Activated T-helper 2 cell treated with anti-CD3 and anti-CD28 coated beads, Interferon-gamma antibody, Interleukin-2, Interleukin-4, amounts not matched to agents 10 μg/mL and 5 μg/mL and 100 μg/mL, durations not matched to agents 14 hours and 24 hours and 36 hours (primary cell): Measurements from ENCODE around the gene ADIPOQ. TPM values are rescaled to one million over a fixed set of nuclear protein-coding genes. Genes with fewer than 3 reads are reported as not detected.
"Not testable (repeated sequence)": the region's sequence is repeated elsewhere in the genome, so short reads cannot be mapped to it uniquely, and the experiment has no call there.

Source experiments
- DNase-seq: peaks from one replicate; pipeline ENCODE4 v3.0.0; 2021; ENCODE audit warnings: low spot score
- H3K27ac Mint-ChIP-seq: one replicate; pipeline ENCODE4 v1.8.0; 2021; ENCODE audit warnings: mixed read lengths
- H3K27me3 Mint-ChIP-seq: one replicate; pipeline ENCODE4 v1.8.0; 2021; ENCODE audit warnings: low read depth, mixed read lengths
- H3K36me3 Mint-ChIP-seq: one replicate; pipeline ENCODE4 v1.8.0; 2021; ENCODE audit warnings: low read depth, mixed read lengths
- H3K4me1 Mint-ChIP-seq: one replicate; pipeline ENCODE4 v1.8.0; 2021; ENCODE audit warnings: low read depth, mixed read lengths
- H3K4me3 Mint-ChIP-seq: one replicate; pipeline ENCODE4 v1.8.0; 2021; ENCODE audit warnings: low read depth, mild to moderate bottlenecking, moderate library complexity, mixed read lengths
- H3K9me3 Mint-ChIP-seq: one replicate; pipeline ENCODE4 v1.8.0; 2021; ENCODE audit warnings: mixed read lengths
- intact Hi-C: fragments of 100-400 bp; cut with micrococcal nuclease; formaldehyde crosslinking; loops from one replicate; pipeline ENCODE4 v1.15.1; 2023
- total RNA-seq: library from RNA; stranded (reverse); gene quantifications from 2 replicates; pipeline ENCODE4 v1.2.3, GENCODE V29; 2022

Gene ADIPOQ
- total RNA-seq, 1 donor from 2014 or later = not detected

DNA sequence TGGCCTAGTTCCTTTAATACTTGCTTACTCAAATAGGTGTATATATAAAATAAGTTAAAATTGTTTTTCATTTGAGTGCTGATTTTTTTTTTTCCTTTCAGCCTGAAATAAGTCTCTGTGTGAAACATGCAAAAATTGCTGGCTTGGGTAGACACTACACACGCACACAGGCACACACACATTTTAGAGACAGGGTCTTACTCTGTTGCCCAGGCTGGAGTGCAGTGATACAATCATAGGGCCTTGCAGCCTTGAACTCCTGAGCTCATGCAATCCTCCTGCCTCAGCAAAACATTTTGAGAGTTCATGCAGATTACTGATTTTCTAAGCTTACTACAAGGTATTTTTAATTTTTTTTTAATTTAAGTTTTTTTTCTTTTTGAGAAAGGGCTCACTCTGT is 23.6 kb upstream of the ADIPOQ start:
- no peak for DNase-seq
- Mint-ChIP-seq H3K36me3 (no peaks in the 10 kb centered on the region), H3K27ac (no peak overlapping the region), H3K27me3 (no peaks in the 10 kb centered on the region), H3K9me3 (no peaks in the 10 kb centered on the region), H3K4me3 (no peak overlapping the region), H3K4me1 (peaks cover 1% of the 10 kb centered on the region)
- intact Hi-C loops = no loop called here

DNA sequence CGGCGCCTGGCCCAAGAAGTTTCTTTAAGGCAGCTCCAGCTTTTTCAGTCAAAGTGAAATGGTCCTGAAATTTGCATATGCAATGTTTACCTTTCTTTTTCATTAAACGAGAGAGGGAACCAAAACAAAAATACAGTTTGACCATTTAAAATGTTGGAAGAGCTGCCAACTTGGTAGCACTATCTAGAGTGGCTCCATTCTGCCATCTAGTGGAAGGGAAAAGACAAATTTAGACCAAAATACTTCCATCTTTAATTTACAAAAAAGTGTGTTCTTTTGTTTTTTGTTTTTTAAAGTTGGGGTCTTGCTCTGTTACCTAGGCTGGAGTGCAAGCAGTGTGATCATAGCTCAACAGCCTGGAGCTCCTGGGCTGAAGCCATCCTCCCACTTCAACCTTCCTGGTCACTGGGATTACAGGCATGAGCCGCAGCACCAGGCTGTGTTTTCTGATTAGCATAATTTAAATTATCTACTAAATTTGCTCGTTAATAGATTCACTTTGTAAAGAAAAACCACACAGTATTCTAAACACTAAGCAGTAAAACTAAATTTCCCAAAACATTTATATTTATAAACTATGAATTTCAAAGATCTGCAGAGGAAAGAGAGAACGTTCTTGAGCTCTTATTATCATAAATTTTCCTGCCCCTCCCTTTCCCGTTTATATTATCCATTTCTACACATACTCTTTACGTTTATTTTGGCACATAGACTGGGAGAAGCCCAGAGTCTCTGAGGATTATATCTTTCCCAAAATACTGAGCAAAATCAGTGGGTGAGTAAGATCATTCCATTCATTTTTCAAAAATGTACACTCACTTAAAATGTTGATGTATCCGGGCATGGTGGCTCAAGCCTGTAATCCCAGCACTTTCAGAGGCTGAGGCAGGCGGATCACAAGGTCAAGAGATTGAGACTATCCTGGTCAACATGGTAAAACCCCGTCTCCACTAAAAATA is 20.8 kb upstream of the ADIPOQ start:
- no peak for DNase-seq
- H3K4me3 Mint-ChIP-seq = no peak overlapping the region
- intact Hi-C loops = loop anchor here (1.0 to 10.0 kb wide), 4 partner anchors 15 to 837 kb away; partner anchors contain the start of genes EIF4A2 and RFC4
- peaks cover 19% of the 10 kb centered on the region for H3K4me1 Mint-ChIP-seq
- no peak overlapping the region for H3K27ac Mint-ChIP-seq
- H3K27me3 Mint-ChIP-seq = no peaks in the 10 kb centered on the region
- H3K9me3 Mint-ChIP-seq = no peaks in the 10 kb centered on the region
- peaks cover 3% of the 10 kb centered on the region for H3K36me3 Mint-ChIP-seq

DNA sequence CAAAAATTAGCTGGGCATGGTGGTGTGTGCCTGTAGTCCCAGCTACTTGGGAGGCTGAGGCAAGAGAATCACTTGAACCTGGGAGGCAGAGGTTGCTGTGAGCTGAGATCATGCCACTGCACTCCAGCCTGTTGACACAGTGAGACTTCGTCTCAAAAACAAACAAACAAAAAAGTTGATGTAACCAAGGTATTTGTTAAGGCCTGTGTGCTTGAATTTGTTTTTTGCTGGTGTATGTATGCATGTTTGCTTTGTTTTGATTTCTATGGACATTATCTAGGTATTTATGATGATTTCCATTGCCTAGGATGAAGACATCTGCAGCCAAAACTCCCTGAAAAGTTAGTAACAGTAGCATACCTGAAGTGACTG is 20.1 kb upstream of the ADIPOQ start:
- not testable (repeated sequence) for H3K4me3 Mint-ChIP-seq, H3K27me3 Mint-ChIP-seq, H3K27ac Mint-ChIP-seq, H3K36me3 Mint-ChIP-seq, DNase-seq, H3K9me3 Mint-ChIP-seq
- H3K4me1 Mint-ChIP-seq = peaks cover 19% of the 10 kb centered on the region
- intact Hi-C loops = loop anchor here (5.0 to 10.0 kb wide), 2 partner anchors 40 to 838 kb away; partner anchors contain the start of gene EIF4A2

DNA sequence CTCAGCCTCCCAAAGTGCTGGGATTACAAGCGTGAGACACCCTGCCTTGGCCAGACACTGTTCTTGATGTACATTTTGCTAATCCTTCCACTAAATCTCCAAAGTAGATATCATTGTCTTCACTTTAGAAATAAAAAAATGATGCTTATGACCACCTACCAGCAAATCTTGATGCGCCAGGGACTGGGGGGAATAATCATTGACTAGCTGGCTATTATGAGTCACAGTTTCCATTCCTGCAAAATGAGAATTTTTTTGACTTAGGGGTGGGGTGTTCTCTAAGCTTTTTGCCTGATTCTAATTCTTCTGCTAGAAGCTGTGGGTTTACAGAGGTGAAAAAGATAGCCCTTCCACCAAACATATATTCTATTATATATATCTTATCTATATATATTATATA is 19.1 kb upstream of the ADIPOQ start:
- no peak overlapping the region for H3K4me3 Mint-ChIP-seq
- no peak for DNase-seq
- H3K36me3 Mint-ChIP-seq = peaks cover 3% of the 10 kb centered on the region
- H3K27ac Mint-ChIP-seq = no peak overlapping the region
- H3K27me3 Mint-ChIP-seq = peaks cover 4% of the 10 kb centered on the region
- intact Hi-C loops = loop anchor here (5.0 to 10.0 kb wide), 2 partner anchors 41 to 839 kb away; partner anchors contain the start of gene EIF4A2
- H3K9me3 Mint-ChIP-seq = no peaks in the 10 kb centered on the region
- peaks cover 19% of the 10 kb centered on the region for H3K4me1 Mint-ChIP-seq

DNA sequence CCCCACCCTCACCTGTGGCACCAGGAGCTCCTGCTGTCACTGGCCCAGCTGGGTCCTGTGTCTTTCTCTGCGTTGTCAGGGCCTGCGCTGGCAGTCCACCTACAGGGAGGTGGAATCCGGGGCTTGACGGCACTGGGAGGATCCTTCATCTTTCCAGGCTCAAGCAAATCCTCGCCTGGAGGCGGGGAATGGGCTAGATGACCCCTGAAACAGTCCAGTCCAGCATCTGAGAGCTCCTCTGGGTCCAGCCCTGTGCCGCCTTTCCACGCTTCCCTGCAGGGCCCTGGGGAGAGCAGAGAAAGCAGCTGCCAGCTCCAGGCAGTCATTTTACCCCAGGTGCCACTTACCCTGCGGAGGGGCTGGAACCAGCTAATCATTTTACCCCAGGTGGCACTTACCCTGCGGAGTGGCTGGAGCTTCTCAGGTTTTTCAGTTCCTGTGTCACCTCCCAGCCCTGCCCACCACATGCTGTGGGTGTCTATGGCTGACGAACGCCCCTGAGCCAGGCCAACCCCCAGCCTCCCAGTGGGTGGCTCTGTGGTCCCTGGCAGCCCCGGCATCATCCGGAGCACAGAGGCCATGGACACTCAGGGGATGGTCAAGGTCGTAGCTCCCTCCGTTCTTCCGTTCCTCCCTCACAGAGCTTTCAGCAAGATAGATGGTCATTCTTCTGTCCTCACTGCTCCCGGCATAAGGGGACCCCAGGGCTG is 17.9 kb upstream of the ADIPOQ start:
- peak overlapping the region; percentile 4 for H3K4me3 Mint-ChIP-seq
- no peak for DNase-seq
- H3K27me3 Mint-ChIP-seq = peaks cover 13% of the 10 kb centered on the region

DNA sequence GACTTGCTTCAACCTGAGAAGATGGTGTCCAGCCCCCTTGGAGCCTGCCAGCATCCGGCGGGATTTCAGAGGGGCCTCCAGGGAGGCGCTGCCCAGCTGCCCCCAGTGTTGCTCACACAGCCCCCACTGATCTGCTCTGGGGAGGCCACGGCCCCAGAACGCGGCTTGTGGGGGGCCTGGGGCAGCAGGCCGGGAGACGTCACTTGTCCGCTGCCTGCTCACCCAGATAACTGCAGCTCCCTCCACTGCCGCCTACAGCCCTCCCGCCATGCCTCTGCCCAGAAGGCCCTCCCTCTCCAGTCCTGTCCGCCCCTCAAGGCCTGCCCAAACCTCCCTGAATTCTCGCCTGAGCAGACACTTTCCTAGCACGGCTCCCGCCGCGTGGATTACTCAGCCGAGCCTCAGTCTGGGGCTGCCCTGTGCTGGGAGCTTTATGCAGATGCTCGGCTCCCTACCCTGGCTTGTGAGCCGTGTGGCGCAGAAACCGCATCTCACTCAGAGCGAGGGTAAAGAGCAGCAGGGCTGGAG is 17.2 kb upstream of the ADIPOQ start:
- H3K4me3 Mint-ChIP-seq = peak overlapping the region; percentile 91
- H3K27ac Mint-ChIP-seq = peak overlapping the region; percentile 74
- H3K4me1 Mint-ChIP-seq = peaks cover 21% of the 10 kb centered on the region
- intact Hi-C loops = loop anchor here (5.0 to 10.0 kb wide), 2 partner anchors 253 to 841 kb away; partner anchors contain the start of gene DNAJB11
- peaks cover 21% of the 10 kb centered on the region for H3K27me3 Mint-ChIP-seq
- peaks cover 3% of the 10 kb centered on the region for H3K36me3 Mint-ChIP-seq
- DNase-seq = peak; percentile 23
- H3K9me3 Mint-ChIP-seq = no peaks in the 10 kb centered on the region

More for the DNA sequence above, 17.9 kb upstream of the ADIPOQ start:
- no peaks in the 10 kb centered on the region for H3K9me3 Mint-ChIP-seq
- H3K27ac Mint-ChIP-seq = no peak overlapping the region
- peaks cover 21% of the 10 kb centered on the region for H3K4me1 Mint-ChIP-seq
- intact Hi-C loops = loop anchor here (5.0 to 10.0 kb wide), 3 partner anchors 42 to 840 kb away; partner anchors contain the start of genes DNAJB11 and EIF4A2
- peaks cover 3% of the 10 kb centered on the region for H3K36me3 Mint-ChIP-seq

DNA sequence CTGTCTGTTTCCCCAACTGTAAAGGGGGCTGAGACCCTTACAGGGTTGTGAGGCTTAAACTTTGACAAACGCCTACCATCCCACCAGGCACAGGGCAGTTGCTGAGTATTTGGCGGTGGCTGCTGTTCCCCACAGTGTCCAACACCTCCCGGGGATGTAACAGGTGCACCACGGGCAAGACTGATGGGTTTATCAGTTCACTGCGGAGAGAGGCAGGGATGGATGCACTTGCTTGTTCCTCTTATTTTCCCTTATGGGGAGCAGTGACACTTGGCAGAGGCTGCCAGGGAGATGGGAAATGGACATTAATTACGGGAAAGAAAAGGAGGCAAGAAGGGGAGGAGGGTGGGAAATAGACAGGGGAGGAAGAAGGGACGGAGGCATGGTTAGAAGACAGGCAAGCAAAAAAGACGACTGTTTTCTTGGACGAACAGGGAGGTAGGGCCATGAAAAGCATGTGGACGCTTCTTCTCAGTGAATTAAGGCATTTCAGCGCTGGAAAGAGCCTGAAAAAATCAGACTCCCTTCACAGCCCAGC is 16.6 kb upstream of the ADIPOQ start:
- intact Hi-C loops = loop anchor here (2.0 to 10.0 kb wide), 6 partner anchors 19 to 841 kb away; partner anchors contain the start of genes DNAJB11, RFC4 and ST6GAL1
- peak overlapping the region; percentile 74 for H3K27ac Mint-ChIP-seq
- H3K9me3 Mint-ChIP-seq = no peaks in the 10 kb centered on the region
- peak overlapping the region; percentile 91 for H3K4me3 Mint-ChIP-seq
- H3K36me3 Mint-ChIP-seq = peaks cover 3% of the 10 kb centered on the region
- no peak for DNase-seq
- peaks cover 26% of the 10 kb centered on the region for H3K27me3 Mint-ChIP-seq
- H3K4me1 Mint-ChIP-seq = peaks cover 21% of the 10 kb centered on the region

DNA sequence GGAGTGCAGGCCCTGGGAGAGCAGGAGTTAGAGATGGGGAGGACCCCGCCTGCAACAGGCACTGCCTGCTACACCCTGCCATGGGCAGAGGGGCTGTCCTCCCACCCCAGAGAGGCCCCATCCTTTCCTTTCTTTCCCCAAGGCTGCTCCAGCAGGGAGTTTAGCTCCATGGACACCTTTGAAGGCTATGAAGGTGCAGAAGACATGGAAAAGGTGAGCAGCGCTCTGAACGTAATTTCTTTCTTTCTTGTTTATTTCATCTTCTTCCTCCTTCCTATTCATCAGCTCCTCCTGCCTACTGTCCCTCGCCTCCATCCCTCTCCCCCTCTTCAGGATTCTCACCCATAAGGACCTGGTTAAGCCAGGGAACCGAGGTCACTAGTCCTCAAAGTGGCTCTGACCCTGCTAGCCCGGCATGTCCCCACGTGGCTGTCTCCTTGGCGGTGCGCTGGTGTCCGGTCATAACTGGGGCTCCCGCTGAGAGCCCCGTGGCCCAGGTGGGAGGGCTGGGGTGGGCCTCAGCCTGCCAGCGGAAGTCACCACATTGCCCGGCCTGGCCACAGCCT is 16.0 kb upstream of the ADIPOQ start:
- peaks cover 21% of the 10 kb centered on the region for H3K4me1 Mint-ChIP-seq
- peak overlapping the region; percentile 65 for H3K27ac Mint-ChIP-seq
- H3K4me3 Mint-ChIP-seq = peak overlapping the region; percentile 91
- intact Hi-C loops = loop anchor here (2.0 to 10.0 kb wide), 6 partner anchors 20 to 842 kb away; partner anchors contain the start of genes DNAJB11, RFC4 and ST6GAL1
- peaks cover 3% of the 10 kb centered on the region for H3K36me3 Mint-ChIP-seq
- H3K27me3 Mint-ChIP-seq = peaks cover 32% of the 10 kb centered on the region
- DNase-seq = no peak
- H3K9me3 Mint-ChIP-seq = no peaks in the 10 kb centered on the region

DNA sequence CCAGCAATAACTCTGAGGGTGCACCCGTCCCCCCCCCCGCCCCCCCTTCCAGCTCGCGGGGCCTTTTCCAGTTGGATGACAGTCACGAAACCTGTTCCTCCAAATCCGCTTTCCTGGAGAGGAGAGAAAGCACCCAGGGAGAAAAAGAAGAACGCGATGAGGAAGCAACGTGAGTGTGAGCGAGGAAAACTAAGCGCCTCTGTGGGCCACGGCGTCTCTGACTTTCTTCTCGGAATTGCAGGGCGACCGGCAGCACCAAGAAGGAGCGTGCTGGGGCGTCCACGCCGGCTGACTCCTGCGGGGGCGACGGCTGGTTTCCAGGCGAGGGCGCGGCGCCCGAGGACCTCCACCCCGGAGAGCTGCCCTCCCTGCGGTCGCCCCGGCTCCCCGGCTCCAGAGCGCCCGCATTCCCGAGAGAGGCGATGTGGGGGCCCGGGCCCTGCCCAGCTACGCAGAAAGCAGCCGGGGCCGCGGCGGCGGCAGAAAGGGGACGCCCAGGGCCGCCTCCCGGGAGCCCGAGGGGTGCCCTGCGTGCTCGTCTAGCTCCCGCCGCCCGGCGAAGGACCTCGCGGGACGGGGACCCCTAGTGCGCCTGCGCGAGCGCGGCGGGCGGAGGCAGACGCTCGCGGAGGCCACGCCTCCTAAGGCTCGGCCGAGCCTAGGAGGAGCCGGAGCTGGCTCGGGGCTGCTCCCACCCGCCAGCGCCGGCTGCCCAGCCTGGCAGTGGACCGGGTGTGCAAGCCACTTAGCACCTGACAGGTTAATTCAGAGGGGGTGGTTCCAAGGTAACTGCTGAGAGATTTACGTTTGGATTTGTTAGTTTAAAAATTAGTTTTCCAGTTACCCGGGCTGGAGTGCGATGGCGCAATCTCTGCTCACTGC is 15.3 kb upstream of the ADIPOQ start:
- peak overlapping the region; percentile 65 for H3K27ac Mint-ChIP-seq
- peaks cover 39% of the 10 kb centered on the region for H3K27me3 Mint-ChIP-seq
- no peaks in the 10 kb centered on the region for H3K9me3 Mint-ChIP-seq

DNA sequence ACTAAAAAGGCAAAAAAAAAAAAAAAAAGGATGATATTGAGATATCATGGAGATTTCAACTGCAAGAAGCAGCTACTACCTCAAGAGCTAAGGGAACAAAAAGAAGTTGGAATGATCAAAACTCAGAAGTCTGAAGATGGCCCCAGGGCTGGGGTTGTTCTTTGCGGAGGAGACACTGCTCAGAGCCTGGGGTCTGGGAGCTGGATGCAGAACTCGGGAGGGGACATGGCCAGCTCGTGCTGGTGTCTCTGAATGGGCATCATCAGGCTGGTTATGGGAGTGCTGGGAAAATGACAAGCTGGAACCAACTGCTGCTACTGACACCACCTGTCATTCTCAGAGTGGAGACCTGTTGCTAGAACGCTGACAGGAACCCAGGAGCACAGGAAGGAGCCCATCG is 14.2 kb upstream of the ADIPOQ start:
- peaks cover 50% of the 10 kb centered on the region for H3K27me3 Mint-ChIP-seq

More for the DNA sequence above, 15.3 kb upstream of the ADIPOQ start:
- H3K4me3 Mint-ChIP-seq = peak overlapping the region; percentile 91
- H3K4me1 Mint-ChIP-seq = peaks cover 21% of the 10 kb centered on the region
- peak; percentile 84 for DNase-seq
- H3K36me3 Mint-ChIP-seq = peaks cover 3% of the 10 kb centered on the region
- intact Hi-C loops = loop anchor here (2.0 to 10.0 kb wide), 6 partner anchors 20 to 842 kb away; partner anchors contain the start of genes DNAJB11, RFC4 and ST6GAL1

DNA sequence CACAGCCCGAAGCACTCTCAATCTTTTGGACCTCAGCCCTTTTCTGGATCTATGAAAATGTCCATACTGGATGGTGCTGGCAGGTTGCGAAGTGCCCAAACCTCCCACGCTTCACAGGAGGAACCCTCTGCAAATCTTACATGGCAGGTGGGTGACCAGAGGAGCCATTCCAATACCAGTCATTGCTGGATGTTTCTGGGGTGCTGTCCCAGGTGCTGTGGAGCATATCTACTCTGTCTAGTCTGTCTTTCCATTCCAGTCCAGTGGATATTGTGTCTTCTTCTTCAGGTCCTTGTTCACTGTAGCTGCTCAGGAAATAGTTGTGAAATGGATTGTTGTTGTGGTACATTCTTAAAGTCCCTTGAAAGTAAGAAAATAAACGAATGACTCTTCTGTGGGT is 10.7 kb upstream of the ADIPOQ start:
- Mint-ChIP-seq H3K27ac (no peak overlapping the region), H3K27me3 (peaks cover 67% of the 10 kb centered on the region), H3K9me3 (no peaks in the 10 kb centered on the region), H3K4me1 (peaks cover 2% of the 10 kb centered on the region), H3K4me3 (no peak overlapping the region), H3K36me3 (no peaks in the 10 kb centered on the region)
- DNase-seq = no peak
- intact Hi-C loops = no loop called here

More for the DNA sequence above, 14.2 kb upstream of the ADIPOQ start:
- Mint-ChIP-seq H3K36me3 (peaks cover 3% of the 10 kb centered on the region), H3K9me3 (no peaks in the 10 kb centered on the region), H3K4me1 (peaks cover 21% of the 10 kb centered on the region), H3K4me3 (no peak overlapping the region), H3K27ac (no peak overlapping the region)
- DNase-seq = no peak
- intact Hi-C loops = loop anchor here (5.0 to 10.0 kb wide), 2 partner anchors 256 to 844 kb away; partner anchors contain the start of gene DNAJB11
